ENCODE data around the gene TSPAN14. TPM values are rescaled to one million over a fixed set of nuclear protein-coding genes. Genes with fewer than 3 reads are reported as not detected.
A peak's percentile ranks its signal among the peaks of the same experiment; 100 is the strongest.

Gene TSPAN14
- total and polyA plus RNA-seq, 2 of the 13 experiments (the other 11 are each of a cell fraction or from before 2014, with no cell fraction given), result 24.1 to 80.6 TPM

GRCh38 chr10:80493522-80494051 lies 39.5 kb downstream of the TSPAN14 start:
- Histone ChIP-seq H3K9ac (ENCODE audit: insufficient read depth, low read depth, low read length) (no peak overlapping the region; the same call in 1 of the 2 replicates), H3K4me2 (ENCODE audit: low read depth, low read length) (peak overlapping the region; percentile 28), H3K79me2 (ENCODE audit: insufficient read depth, low read length) (peaks cover 86% of the 10 kb centered on the region), H3K4me3 (replicated peaks in 1 of 3; ENCODE audit: insufficient read depth in 1 of 3, low read depth in 2 of 3, low read length in 3 of 3) (no peak overlapping the region), H3K9me3 (ENCODE audit: low read length) (no peaks in the 10 kb centered on the region), H4K20me1 (ENCODE audit: insufficient read depth, low read length) (no peaks in the 10 kb centered on the region; the same call in 1 of the 2 replicates), H3K36me3 (replicated peaks in 1 of 2; ENCODE audit: control insufficient read depth in 1 of 2, insufficient read depth in 2 of 2, low read length in 2 of 2) (peaks cover 12 to 38% of the 10 kb centered on the region in 2 experiments), H3K27ac (ENCODE audit: extremely low read length, insufficient read depth, low read length) (peak overlapping the region; percentile 48), H2AFZ (ENCODE audit: low read length) (no peak overlapping the region), H3K4me1 (ENCODE audit: insufficient read depth, low read length) (peaks cover 100% of the 10 kb centered on the region), H3K27me3 (ENCODE audit: control insufficient read depth in 1 of 2, insufficient read depth in 2 of 2, low read length in 2 of 2) (no peaks in the 10 kb centered on the region)
- FAIRE-seq (peak; percentile 77), DNase-seq (ENCODE audit: low spot score) (peak; percentile 89), ATAC-seq (peak; percentile 28)
- ChIA-PET POLR2A (interaction anchor here (0.6 to 3.8 kb wide), 4 partner anchors 11 to 79 kb away, joined by 3 to 58 read pairs (median 4); no protein-coding TSS in a partner anchor), CTCF (ENCODE audit: low intra/inter-chr PET ratio, low total read pairs) (no interaction called here)
- intact Hi-C loops (cut with micrococcal nuclease; ENCODE audit: unreplicated experiment) (no loop called here), in situ Hi-C loops (cut with HindIII; ENCODE audit: extremely low pct_ligation_motif_present, low pct_unique_long_range_greater_than_20kb) (no loop called here)
- 28% methylated on average over 3 of the region's 4 CpGs for WGBS (ENCODE audit: low lambda C conversion rate)
- no TSS peak for BruUV-seq (replicated peaks)
- TF ChIP-seq NFKB2 (CRISPR knock-in tag; IDR thresholded peaks at IDR 0.05; ENCODE audit: borderline replicate concordance), result no peak
- no peak for TF ChIP-seq ZGPAT (CRISPR knock-in tag; IDR thresholded peaks at IDR 0.05)
- TF ChIP-seq ZNF496 (CRISPR knock-in tag; IDR thresholded peaks at IDR 0.05; ENCODE audit: insufficient replicate concordance), result no peak
- no peak for TF ChIP-seq ZNF430 (CRISPR knock-in tag; IDR thresholded peaks at IDR 0.05)
- TF ChIP-seq SMARCE1 (IDR thresholded peaks at IDR 0.05; ENCODE audit: borderline replicate concordance), result no peak
- no peak for TF ChIP-seq SNAPC2 (CRISPR knock-in tag; IDR thresholded peaks at IDR 0.05)
- TF ChIP-seq KLF6 (CRISPR knock-in tag; IDR thresholded peaks at IDR 0.05), result no peak
- no peak for TF ChIP-seq MATR3 (CRISPR knock-in tag; IDR thresholded peaks at IDR 0.05)
- TF ChIP-seq MLX (CRISPR knock-in tag; IDR thresholded peaks at IDR 0.05), result 0 out of 2 replicates have a peak, but pooled peaks have one; percentile 21
- no peak for TF ChIP-seq ZNF335 (CRISPR knock-in tag; IDR thresholded peaks at IDR 0.05)
- no peak for TF ChIP-seq TCF12 (IDR thresholded peaks at IDR 0.05)
- no peak for TF ChIP-seq TCF12 (CRISPR knock-in tag; IDR thresholded peaks at IDR 0.05)
- TF ChIP-seq ZNF101 (CRISPR knock-in tag; IDR thresholded peaks at IDR 0.05; ENCODE audit: borderline replicate concordance, low read depth), result no peak
- TF ChIP-seq KMT2B (CRISPR knock-in tag; IDR thresholded peaks at IDR 0.05), result no peak
- no peak for TF ChIP-seq TCF7L2 (IDR thresholded peaks at IDR 0.05; ENCODE audit: low read depth, low read length)
- no peak for TF ChIP-seq ZNF350 (CRISPR knock-in tag; IDR thresholded peaks at IDR 0.05; ENCODE audit: borderline replicate concordance, low read depth)
- TF ChIP-seq ZNF276 (CRISPR knock-in tag; IDR thresholded peaks at IDR 0.05; ENCODE audit: low read depth), result no peak
- TF ChIP-seq ARNT2 (CRISPR knock-in tag; IDR thresholded peaks at IDR 0.05; ENCODE audit: low read depth), result no peak
- TF ChIP-seq FOSL2 (CRISPR knock-in tag; IDR thresholded peaks at IDR 0.05), result peak; percentile 31; the same call in 1 of the 2 replicates
- no peak for TF ChIP-seq ZNF569 (CRISPR knock-in tag; IDR thresholded peaks at IDR 0.05; ENCODE audit: borderline replicate concordance)
- no peak for TF ChIP-seq HDAC1 (CRISPR knock-in tag; IDR thresholded peaks at IDR 0.05)
- TF ChIP-seq PHF21A (CRISPR knock-in tag; IDR thresholded peaks at IDR 0.05), result peak; percentile 31; the same call in 1 of the 2 replicates
- TF ChIP-seq TFAP4 (IDR thresholded peaks at IDR 0.05; ENCODE audit: borderline replicate concordance, low read depth), result no peak
